Osteocyte (in vitro differentiated cells): ENCODE results near the gene GALNT3. TPM values are rescaled to one million over a fixed set of nuclear protein-coding genes. Genes with fewer than 3 reads are reported as not detected.

Experiments
- DNase-seq: peaks from one replicate; pipeline ENCODE4 v3.0.0; 2021; ENCODE audit warnings: mixed read lengths; ENCODE audit not compliant: unreplicated experiment; ENCODE audit errors: extremely low spot score
- H3K27ac Mint-ChIP-seq: one replicate; pipeline ENCODE4 v1.8.0; 2021; ENCODE audit warnings: mild to moderate bottlenecking, mixed read lengths; ENCODE audit not compliant: unreplicated experiment
- H3K27me3 Mint-ChIP-seq: one replicate; pipeline ENCODE4 v1.8.0; 2021; ENCODE audit warnings: mixed read lengths; ENCODE audit not compliant: unreplicated experiment
- H3K36me3 Mint-ChIP-seq: one replicate; pipeline ENCODE4 v1.8.0; 2021; ENCODE audit warnings: mixed read lengths; ENCODE audit not compliant: unreplicated experiment
- H3K4me1 Mint-ChIP-seq: one replicate; pipeline ENCODE4 v1.8.0; 2021; ENCODE audit warnings: mixed read lengths; ENCODE audit not compliant: unreplicated experiment
- H3K4me3 Mint-ChIP-seq: one replicate; pipeline ENCODE4 v1.8.0; 2021; ENCODE audit warnings: mild to moderate bottlenecking, moderate library complexity, mixed read lengths; ENCODE audit not compliant: unreplicated experiment
- H3K9me3 Mint-ChIP-seq: one replicate; pipeline ENCODE4 v1.8.0; 2021; ENCODE audit warnings: mixed read lengths; ENCODE audit not compliant: unreplicated experiment
- total RNA-seq: library from RNA; stranded (reverse); gene quantifications from 2 replicates; pipeline ENCODE4 v1.2.1, GENCODE V29; 2021
- TF ChIP-seq, protein P1 (sequence below): fragments of 200-600 bp; sonication (generic); IDR thresholded peaks from 2 replicates; pipeline ENCODE4 v1.5.0; 2021; ENCODE audit warnings: antibody characterized with exemption, mild to moderate bottlenecking, moderate library complexity

GALNT3 gene
- total RNA-seq, 1 donor from 2014 or later, result 3.0 TPM

DNA sequence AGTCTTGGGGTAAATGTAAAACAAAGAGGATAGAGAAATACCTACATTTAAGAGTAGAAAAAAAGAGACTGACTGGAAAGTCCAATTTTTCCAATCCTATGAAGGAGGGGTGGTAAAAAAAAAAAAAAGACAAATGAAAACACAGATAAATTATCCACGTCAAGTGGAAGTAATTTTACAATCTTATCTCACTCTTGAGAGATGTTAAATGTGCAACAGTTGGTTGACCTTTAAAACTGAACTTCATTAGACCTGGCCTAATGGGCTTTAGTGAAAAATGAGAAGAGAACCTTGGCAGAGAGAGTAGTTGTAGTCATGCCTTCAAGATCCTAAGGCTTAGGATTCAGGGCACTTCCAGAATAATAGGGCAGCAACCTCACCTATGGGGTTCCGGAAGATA lies 20.4 kb downstream of the GALNT3 start:
- Mint-ChIP-seq H3K9me3 (no peaks in the 10 kb centered on the region), H3K4me1 (no peaks in the 10 kb centered on the region), H3K4me3 (no peak overlapping the region), H3K36me3 (no peaks in the 10 kb centered on the region), H3K27me3 (no peaks in the 10 kb centered on the region), H3K27ac (no peak overlapping the region)
- TF ChIP-seq, protein P1, sequence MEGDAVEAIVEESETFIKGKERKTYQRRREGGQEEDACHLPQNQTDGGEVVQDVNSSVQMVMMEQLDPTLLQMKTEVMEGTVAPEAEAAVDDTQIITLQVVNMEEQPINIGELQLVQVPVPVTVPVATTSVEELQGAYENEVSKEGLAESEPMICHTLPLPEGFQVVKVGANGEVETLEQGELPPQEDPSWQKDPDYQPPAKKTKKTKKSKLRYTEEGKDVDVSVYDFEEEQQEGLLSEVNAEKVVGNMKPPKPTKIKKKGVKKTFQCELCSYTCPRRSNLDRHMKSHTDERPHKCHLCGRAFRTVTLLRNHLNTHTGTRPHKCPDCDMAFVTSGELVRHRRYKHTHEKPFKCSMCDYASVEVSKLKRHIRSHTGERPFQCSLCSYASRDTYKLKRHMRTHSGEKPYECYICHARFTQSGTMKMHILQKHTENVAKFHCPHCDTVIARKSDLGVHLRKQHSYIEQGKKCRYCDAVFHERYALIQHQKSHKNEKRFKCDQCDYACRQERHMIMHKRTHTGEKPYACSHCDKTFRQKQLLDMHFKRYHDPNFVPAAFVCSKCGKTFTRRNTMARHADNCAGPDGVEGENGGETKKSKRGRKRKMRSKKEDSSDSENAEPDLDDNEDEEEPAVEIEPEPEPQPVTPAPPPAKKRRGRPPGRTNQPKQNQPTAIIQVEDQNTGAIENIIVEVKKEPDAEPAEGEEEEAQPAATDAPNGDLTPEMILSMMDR, result no peak
- DNase-seq, result no peak

DNA sequence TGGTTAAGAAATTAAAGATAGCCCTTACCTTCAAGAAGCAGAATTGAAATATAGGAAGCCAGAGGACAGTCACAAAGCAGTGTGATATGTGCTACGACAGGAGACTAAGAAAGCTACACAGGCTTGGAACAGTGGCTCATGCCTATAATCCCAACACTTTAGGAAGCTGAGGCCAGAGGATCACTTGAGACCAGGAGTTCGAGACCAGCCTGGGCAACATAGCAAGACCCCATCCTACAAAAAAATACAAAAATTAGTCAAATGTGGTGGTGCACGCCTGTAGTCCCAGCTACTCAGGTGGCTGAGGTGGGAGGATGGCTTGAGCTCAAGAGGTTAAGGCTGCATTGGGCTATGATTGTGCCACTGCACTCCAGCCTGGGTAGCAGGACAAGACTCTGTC lies 21.9 kb downstream of the GALNT3 start:
- Mint-ChIP-seq H3K4me1 (no peaks in the 10 kb centered on the region), H3K9me3 (no peaks in the 10 kb centered on the region), H3K4me3 (no peak overlapping the region), H3K27ac (no peak overlapping the region), H3K36me3 (no peaks in the 10 kb centered on the region), H3K27me3 (no peaks in the 10 kb centered on the region)
- no peak for DNase-seq
- TF ChIP-seq, protein P1, result no peak

DNA sequence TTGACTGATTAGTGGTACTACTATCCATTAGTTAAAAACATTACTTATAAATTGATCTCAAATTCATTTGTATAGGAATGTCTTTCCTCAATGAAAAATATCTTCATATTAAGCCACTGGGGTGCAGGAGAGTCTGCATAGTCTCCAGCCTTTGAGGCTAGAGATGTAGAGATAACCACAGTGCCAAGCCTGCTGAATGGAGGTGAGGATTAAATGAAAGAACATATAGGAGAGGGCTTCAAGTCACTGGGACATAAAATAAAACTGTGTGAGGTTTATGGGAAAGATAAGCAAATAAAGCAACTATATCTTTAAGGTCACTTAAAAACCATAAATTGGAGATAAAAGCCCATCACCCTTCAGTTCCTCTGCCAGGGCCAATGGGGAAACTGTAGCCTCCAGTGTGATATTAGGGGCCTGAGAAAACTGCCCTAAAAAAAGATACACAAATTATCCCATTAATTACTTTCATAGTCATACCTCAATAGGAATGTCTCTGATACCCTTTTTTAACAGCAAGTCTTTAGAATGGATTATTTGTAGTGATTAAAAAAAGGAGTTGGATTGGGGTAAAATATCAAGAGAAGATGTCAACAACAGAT lies 27.6 kb downstream of the GALNT3 start:
- Mint-ChIP-seq H3K4me3 (no peak overlapping the region), H3K4me1 (peaks cover 3% of the 10 kb centered on the region), H3K27ac (no peak overlapping the region), H3K36me3 (no peaks in the 10 kb centered on the region), H3K27me3 (no peaks in the 10 kb centered on the region), H3K9me3 (no peaks in the 10 kb centered on the region)
- TF ChIP-seq, protein P1, result no peak
- no peak for DNase-seq

DNA sequence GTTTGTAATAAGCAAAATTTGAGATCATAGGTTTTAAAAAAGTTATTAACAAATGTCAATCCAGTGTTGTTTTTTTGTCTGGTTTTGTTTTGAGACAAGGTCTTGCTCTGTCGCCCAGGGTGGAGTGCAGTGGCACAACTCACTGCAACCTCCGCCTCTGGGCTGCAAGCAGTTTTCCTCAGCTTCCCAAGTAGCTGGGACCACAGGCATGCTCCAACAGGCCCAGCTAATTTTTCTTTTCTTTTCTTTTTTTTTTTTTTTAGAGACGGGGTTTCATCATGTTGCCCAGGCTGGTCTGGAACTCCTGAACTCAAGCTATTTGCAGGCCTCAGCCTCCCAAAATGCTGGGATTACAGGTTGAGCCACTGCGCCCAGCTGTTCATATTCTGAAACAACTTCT lies 31.3 kb downstream of the GALNT3 start:
- no peak for DNase-seq
- TF ChIP-seq, protein P1, result no peak
- no peaks in the 10 kb centered on the region for H3K27me3 Mint-ChIP-seq
- H3K27ac Mint-ChIP-seq, result no peak overlapping the region
- no peak overlapping the region for H3K4me3 Mint-ChIP-seq
- H3K9me3 Mint-ChIP-seq, result no peaks in the 10 kb centered on the region
- H3K4me1 Mint-ChIP-seq, result peaks cover 11% of the 10 kb centered on the region
- H3K36me3 Mint-ChIP-seq, result no peaks in the 10 kb centered on the region

DNA sequence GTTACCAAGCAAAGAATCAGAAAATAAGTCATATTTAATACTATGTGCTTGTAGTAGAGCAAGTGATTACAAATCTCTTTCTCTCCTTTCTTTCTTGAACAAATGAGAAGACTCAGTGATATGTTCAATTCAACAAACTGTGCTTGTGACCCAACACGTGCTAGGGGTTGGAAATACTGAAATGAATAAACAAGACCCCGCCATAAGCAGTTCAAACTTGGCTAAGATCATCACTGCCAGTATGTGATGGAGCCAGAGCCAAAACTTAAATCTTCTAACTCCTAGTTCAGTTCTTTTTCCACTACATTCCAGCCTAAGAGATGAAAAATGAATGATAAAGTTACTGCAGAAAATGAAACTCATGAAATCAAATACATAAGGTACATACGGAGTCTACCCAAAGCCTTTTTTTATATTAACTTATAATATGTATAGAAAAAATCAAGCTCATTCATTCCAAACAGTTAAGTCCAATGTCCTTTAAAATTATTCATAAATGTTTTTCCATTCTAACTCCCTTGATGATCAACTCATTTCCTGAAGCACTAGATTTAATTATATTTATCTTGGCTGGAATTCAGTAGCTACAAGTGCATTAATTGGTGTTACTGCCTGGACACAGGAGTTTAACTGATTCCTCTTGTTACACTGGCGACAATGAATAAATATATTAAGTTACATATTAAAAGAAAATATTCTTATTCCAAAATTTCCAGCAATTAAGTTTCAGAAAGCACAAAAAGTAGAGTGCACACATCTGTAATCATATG lies 36.0 kb downstream of the GALNT3 start:
- Mint-ChIP-seq H3K36me3 (no peaks in the 10 kb centered on the region), H3K9me3 (no peaks in the 10 kb centered on the region), H3K27ac (no peak overlapping the region), H3K27me3 (no peaks in the 10 kb centered on the region), H3K4me3 (no peak overlapping the region), H3K4me1 (peaks cover 9% of the 10 kb centered on the region)
- DNase-seq, result no peak
- TF ChIP-seq, protein P1, result no peak
